H9 (cell line): ENCODE results near the gene SC5D. TPM values are rescaled to one million over a fixed set of nuclear protein-coding genes. Genes with fewer than 3 reads are reported as not detected.

Source experiments
- DNase-seq: peaks from one replicate; pipeline ENCODE4 v3.0.0-alpha.2; 2017
- H2AFZ ChIP-seq: one replicate; pipeline ENCODE4 v1.6.1; 2013; ENCODE audit warnings: mild to moderate bottlenecking, low read length, control low read depth, moderate library complexity
- H2AK5ac ChIP-seq: 2 replicates; pipeline ENCODE4 v1.6.1; 2013; ENCODE audit warnings: low read length, control low read depth, mixed read lengths; ENCODE audit not compliant: insufficient read length
- H2BK120ac ChIP-seq: one replicate; pipeline ENCODE4 v1.6.1; 2013; ENCODE audit warnings: low read depth, mild to moderate bottlenecking, low read length, control low read depth, inconsistent platforms; ENCODE audit not compliant: poor library complexity, severe bottlenecking
- H2BK12ac ChIP-seq: 2 replicates; pipeline ENCODE4 v1.6.1; 2013; ENCODE audit warnings: low read length, control low read depth, mixed read lengths, low read depth; ENCODE audit not compliant: insufficient read length
- H2BK15ac ChIP-seq: 2 replicates; pipeline ENCODE4 v1.6.1; 2013; ENCODE audit warnings: low read depth, low read length, control low read depth
- H2BK20ac ChIP-seq: one replicate; pipeline ENCODE4 v1.6.1; 2013; ENCODE audit warnings: low read depth, mild to moderate bottlenecking, low read length, control low read depth, inconsistent platforms; ENCODE audit not compliant: poor library complexity, severe bottlenecking
- H2BK5ac ChIP-seq: 2 replicates; pipeline ENCODE4 v1.6.1; 2013; ENCODE audit warnings: low read length, control low read depth, mixed read lengths; ENCODE audit not compliant: insufficient read length
- H3K14ac ChIP-seq: 2 replicates; pipeline ENCODE4 v1.6.1; 2013; ENCODE audit warnings: low read length, control low read depth; ENCODE audit not compliant: insufficient read depth
- H3K18ac ChIP-seq: 2 replicates; pipeline ENCODE4 v1.6.1; 2013; ENCODE audit warnings: low read depth, mild to moderate bottlenecking, mixed read lengths, low read length, control low read depth; ENCODE audit not compliant: insufficient read length
- H3K23ac ChIP-seq: 2 replicates; pipeline ENCODE4 v1.6.1; 2013; ENCODE audit warnings: low read length, control low read depth, mixed read lengths, low read depth; ENCODE audit not compliant: insufficient read length
- H3K23me2 ChIP-seq: 2 replicates; pipeline ENCODE4 v1.6.1; 2013; ENCODE audit warnings: low read depth, mild to moderate bottlenecking, mixed read lengths, low read length, control low read depth; ENCODE audit not compliant: insufficient read length, poor library complexity, severe bottlenecking
- H3K27ac ChIP-seq: 2 replicates; pipeline ENCODE4 v1.5.1; 2013; ENCODE audit warnings: low read length, control low read depth, mixed read lengths, low read depth; ENCODE audit not compliant: insufficient read length
- H3K27me3 ChIP-seq: 2 replicates; pipeline ENCODE4 v1.6.1; 2013; ENCODE audit warnings: low read length, control low read depth, inconsistent platforms; ENCODE audit not compliant: insufficient read depth
- H3K4ac ChIP-seq: 2 replicates; pipeline ENCODE4 v1.6.1; 2013; ENCODE audit warnings: low read depth, mild to moderate bottlenecking, control low read depth, inconsistent platforms, low read length, moderate library complexity
- H3K4me1 ChIP-seq: 2 replicates; pipeline ENCODE4 v1.6.1; 2013; ENCODE audit warnings: low read length, control low read depth, inconsistent platforms; ENCODE audit not compliant: insufficient read depth
- H3K4me2 ChIP-seq: 2 replicates; pipeline ENCODE4 v1.6.1; 2013; ENCODE audit warnings: low read length, control low read depth, mixed read lengths; ENCODE audit not compliant: insufficient read length, insufficient read depth
- H3K56ac ChIP-seq: 2 replicates; pipeline ENCODE4 v1.6.1; 2013; ENCODE audit warnings: low read depth, mild to moderate bottlenecking, mixed read lengths, low read length, control low read depth; ENCODE audit not compliant: insufficient read length
- H3K79me1 ChIP-seq: 2 replicates; pipeline ENCODE4 v1.6.1; 2013; ENCODE audit warnings: low read depth, mild to moderate bottlenecking, moderate library complexity, low read length, control low read depth, inconsistent platforms; ENCODE audit not compliant: insufficient read depth, poor library complexity, severe bottlenecking
- H3K79me2 ChIP-seq: 2 replicates; pipeline ENCODE4 v1.6.1; 2013; ENCODE audit warnings: low read length, control low read depth, inconsistent platforms; ENCODE audit not compliant: insufficient read depth
- H3K9ac ChIP-seq: 2 replicates; pipeline ENCODE4 v1.6.1; 2013; ENCODE audit warnings: low read length, control low read depth, mixed read lengths; ENCODE audit not compliant: insufficient read length; ENCODE audit errors: extremely low read depth
- H3K9me3 ChIP-seq: one replicate; pipeline ENCODE4 v1.6.1; 2013; ENCODE audit warnings: low read depth, low read length, inconsistent platforms; ENCODE audit not compliant: control insufficient read depth
- H3T11ph ChIP-seq: one replicate; pipeline ENCODE4 v1.6.1; 2013; ENCODE audit warnings: mild to moderate bottlenecking, low read length, control low read depth, inconsistent platforms
- H4K20me1 ChIP-seq: one replicate; pipeline ENCODE4 v1.6.1; 2013; ENCODE audit not compliant: control insufficient read depth, insufficient read length, insufficient read depth
- H4K5ac ChIP-seq: 2 replicates; pipeline ENCODE4 v1.6.1; 2013; ENCODE audit warnings: low read depth, mild to moderate bottlenecking, mixed read lengths, low read length, control low read depth; ENCODE audit not compliant: insufficient read length
- H4K8ac ChIP-seq: replicated peaks from 2 replicates; pipeline ENCODE4 v1.6.1; 2013; ENCODE audit warnings: low read length, control low read depth, mixed read lengths, low read depth; ENCODE audit not compliant: insufficient read length
- H4K91ac ChIP-seq: 2 replicates; pipeline ENCODE4 v1.6.1; 2013; ENCODE audit warnings: low read depth, mild to moderate bottlenecking, moderate library complexity, mixed read lengths, low read length, control low read depth; ENCODE audit not compliant: insufficient read length
- H3K27ac Mint-ChIP-seq, 3 experiments: 2 replicates in 2 of 3; 3 replicates in 1 of 3; pipeline ENCODE4 v1.8.0; 2020 to 2021; ENCODE audit warnings: mixed read lengths in 3 of 3, mild to moderate bottlenecking in 1 of 3, moderate library complexity in 1 of 3
- H3K27me3 Mint-ChIP-seq: 2 replicates; pipeline ENCODE4 v1.8.0; 2021; ENCODE audit warnings: low read depth, mild to moderate bottlenecking, moderate library complexity, mixed read lengths
- H3K36me3 Mint-ChIP-seq, 3 experiments: 2 replicates in 2 of 3; 3 replicates in 1 of 3; pipeline ENCODE4 v1.8.0; 2020 to 2021; ENCODE audit warnings: low read depth in 3 of 3, mixed read lengths in 3 of 3; ENCODE audit not compliant: insufficient read depth in 1 of 3
- H3K4me1 Mint-ChIP-seq, 2 experiments: 2 replicates each; pipeline ENCODE4 v1.8.0; 2020; ENCODE audit warnings: mixed read lengths in 2 of 2
- H3K4me3 Mint-ChIP-seq, 2 experiments: 2 replicates in 1 of 2; 3 replicates in 1 of 2; pipeline ENCODE4 v1.8.0; 2020 to 2021; ENCODE audit warnings: mild to moderate bottlenecking in 2 of 2, mixed read lengths in 2 of 2, moderate library complexity in 1 of 2
- H3K9me3 Mint-ChIP-seq, 2 experiments: 2 replicates in 1 of 2; 3 replicates in 1 of 2; pipeline ENCODE4 v1.8.0; 2020; ENCODE audit warnings: mild to moderate bottlenecking in 2 of 2, mixed read lengths in 2 of 2, moderate library complexity in 1 of 2
- WGBS: extraction: QIAGEN DNeasy Blood & Tissue Kit; methylation state at CpG from one replicate; pipeline ENCODE4 v1.1.7; 2013; ENCODE audit warnings: missing lambda C conversion rate, low lambda C conversion rate, mixed read lengths; ENCODE audit not compliant: insufficient read length; ENCODE audit errors: extremely low coverage; 5-methylcytosine and 5-hydroxymethylcytosine counted together
- total RNA-seq: library from RNA; stranded (reverse); gene quantifications from 2 replicates; pipeline ENCODE4 v1.2.1, GENCODE V29; 2021
- TF ChIP-seq, protein P1 (sequence below): fragments of 200-600 bp; sonication (generic); conservative IDR thresholded peaks from 3 replicates; pipeline ENCODE4 v1.8.0; 2021; ENCODE audit warnings: antibody characterized with exemption, mild to moderate bottlenecking

The SC5D gene
- total RNA-seq, 1 experiment from 2014 or later: 92.0 TPM

DNA sequence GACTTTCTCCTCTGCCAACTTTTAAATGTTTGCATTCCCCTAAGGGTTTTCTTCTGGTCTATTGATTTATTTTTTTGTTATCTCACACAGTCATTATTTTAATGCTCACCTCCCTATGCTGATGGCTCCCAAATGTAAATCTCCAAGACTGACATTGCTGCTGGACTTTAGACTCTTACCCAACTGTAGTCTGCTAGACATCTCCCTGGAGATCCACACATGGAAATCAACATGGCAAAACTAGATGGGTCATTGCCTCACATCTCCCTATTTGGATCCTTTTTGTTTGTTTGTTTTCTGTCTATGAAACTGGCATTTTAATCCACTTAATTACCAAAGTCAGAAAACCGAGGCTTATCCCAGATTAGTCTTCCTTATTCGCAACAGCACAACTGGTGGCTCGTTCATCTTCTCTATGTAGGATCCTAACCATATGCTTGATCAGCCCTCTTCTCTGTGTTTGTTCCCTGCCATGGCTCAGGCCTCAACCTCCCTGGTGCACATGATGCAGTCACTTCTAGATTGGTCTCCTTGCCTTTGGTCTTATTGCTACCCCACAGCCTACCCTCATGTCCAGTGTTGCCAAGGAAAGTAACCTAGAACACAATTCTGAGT is 37.3 kb downstream of the SC5D start:
- Histone ChIP-seq H3K27ac (no peak overlapping the region), H3K23me2 (no peaks in the 10 kb centered on the region), H3K23ac (no peak overlapping the region), H3K27me3 (no peaks in the 10 kb centered on the region), H3K4me1 (no peaks in the 10 kb centered on the region; the same call in 1 of the 2 replicates), H2BK5ac (no peak overlapping the region), H2AFZ (no peak overlapping the region), H2BK20ac (no peak overlapping the region), H2BK12ac (no peak overlapping the region), H2BK15ac (no peak overlapping the region), H2AK5ac (no peak overlapping the region), H3K56ac (no peak overlapping the region), H4K20me1 (no peaks in the 10 kb centered on the region), H4K5ac (no peak overlapping the region), H2BK120ac (no peak overlapping the region), H3K9ac (no peak overlapping the region), H3K9me3 (no peaks in the 10 kb centered on the region), H3K18ac (no peak overlapping the region), H3K79me2 (no peaks in the 10 kb centered on the region), H3K4me2 (no peak overlapping the region), H3K14ac (no peak overlapping the region), H3T11ph (no peak overlapping the region), H4K91ac (no peak overlapping the region), H3K4ac (no peak overlapping the region), H4K8ac (no peak overlapping the region), H3K79me1 (no peaks in the 10 kb centered on the region)
- Mint-ChIP-seq H3K9me3 (no peaks in the 10 kb centered on the region; a peak in 1 of 5 replicates), H3K36me3 (no peaks in the 10 kb centered on the region; a peak in 2 of 7 replicates), H3K27me3 (no peaks in the 10 kb centered on the region; the same call in 1 of the 2 replicates), H3K27ac (no peak overlapping the region), H3K4me3 (no peak overlapping the region), H3K4me1 (peaks cover 2 to 6% of the 10 kb centered on the region in 2 experiments; a peak in 2 of 4 replicates)
- TF ChIP-seq, protein P1, sequence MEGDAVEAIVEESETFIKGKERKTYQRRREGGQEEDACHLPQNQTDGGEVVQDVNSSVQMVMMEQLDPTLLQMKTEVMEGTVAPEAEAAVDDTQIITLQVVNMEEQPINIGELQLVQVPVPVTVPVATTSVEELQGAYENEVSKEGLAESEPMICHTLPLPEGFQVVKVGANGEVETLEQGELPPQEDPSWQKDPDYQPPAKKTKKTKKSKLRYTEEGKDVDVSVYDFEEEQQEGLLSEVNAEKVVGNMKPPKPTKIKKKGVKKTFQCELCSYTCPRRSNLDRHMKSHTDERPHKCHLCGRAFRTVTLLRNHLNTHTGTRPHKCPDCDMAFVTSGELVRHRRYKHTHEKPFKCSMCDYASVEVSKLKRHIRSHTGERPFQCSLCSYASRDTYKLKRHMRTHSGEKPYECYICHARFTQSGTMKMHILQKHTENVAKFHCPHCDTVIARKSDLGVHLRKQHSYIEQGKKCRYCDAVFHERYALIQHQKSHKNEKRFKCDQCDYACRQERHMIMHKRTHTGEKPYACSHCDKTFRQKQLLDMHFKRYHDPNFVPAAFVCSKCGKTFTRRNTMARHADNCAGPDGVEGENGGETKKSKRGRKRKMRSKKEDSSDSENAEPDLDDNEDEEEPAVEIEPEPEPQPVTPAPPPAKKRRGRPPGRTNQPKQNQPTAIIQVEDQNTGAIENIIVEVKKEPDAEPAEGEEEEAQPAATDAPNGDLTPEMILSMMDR: no peak
- no peak for DNase-seq
- WGBS: no CpG with 5 or more reads among the region's 3 CpGs
